Aortic smooth muscle cell (primary cell): ENCODE results near the gene RPP40. TPM values are rescaled to one million over a fixed set of nuclear protein-coding genes. Genes with fewer than 3 reads are reported as not detected.

Experiments
- total RNA-seq: library from RNA; depleted of rRNA; stranded (reverse); fragments of >200 nt; gene quantifications from 2 replicates; pipeline ENCODE4 v1.2.3, GENCODE V29; 2014

RPP40 gene
- 7.8 and 9.0 TPM in 2 replicates for total RNA-seq

DNA sequence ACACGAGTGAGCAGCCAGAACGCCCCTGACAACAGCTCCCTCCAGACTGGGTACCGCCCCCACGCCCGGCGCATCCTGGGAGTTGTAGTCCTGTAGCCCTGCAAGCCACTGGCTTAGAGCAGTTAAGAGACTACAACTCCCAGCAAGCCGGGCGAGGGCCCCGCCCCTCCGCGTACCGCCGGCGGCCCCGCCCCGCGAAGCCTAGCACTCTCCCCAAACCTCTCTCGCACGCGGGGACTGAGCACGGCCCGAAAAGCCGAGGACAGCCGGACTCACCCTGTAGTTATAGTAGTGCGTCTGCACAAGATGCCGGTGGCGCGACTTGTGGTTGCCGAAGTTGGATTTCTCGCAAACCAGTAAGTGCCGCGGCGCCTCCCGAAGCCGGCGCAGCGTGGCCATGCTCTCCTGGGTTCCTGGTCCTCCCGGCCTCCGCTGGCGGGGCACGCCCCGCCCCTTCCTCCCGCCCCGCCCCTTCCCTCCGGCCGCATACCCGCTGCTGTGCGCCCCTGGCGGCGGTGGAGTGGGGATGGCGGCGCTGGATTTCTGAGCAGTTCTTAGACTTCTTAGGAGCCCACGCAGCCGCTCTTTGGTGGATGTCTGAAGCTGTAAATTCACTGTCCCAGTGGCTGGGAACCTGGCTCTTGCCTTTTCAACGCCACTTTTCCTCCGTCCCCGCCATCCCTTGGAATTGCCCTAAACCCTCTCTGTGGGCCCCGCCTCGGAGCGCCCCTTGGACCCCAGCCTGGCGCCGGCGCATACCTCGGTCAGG is at the start of gene RPP40:
RPP40 (minus strand) TSS at position 434 of the 769 bp plus-strand sequence; CDS start at position 399, 35 bp downstream.

Other genes starting within 250 kb of the RPP40 start
- gene CDYL, start 227.6 kb downstream of the RPP40 start, total RNA-seq, result 19.8 and 33.9 TPM in 2 replicates
- gene PPP1R3G, start 81.3 kb upstream of the RPP40 start, total RNA-seq, result 0.93 and 1.2 TPM in 2 replicates